A549 (cell line): ENCODE data around the gene SCYGR2.

Experiments
- BCL3 ChIP-seq: fragments of >200 bp; sonication (Bioruptor Twin); formaldehyde crosslinking; IDR thresholded peaks from 3 replicates; pipeline ENCODE4 v1.6.1; 2016
- BHLHE40 ChIP-seq: IDR thresholded peaks from 2 replicates; pipeline ENCODE4 v1.6.1; 2012; ENCODE audit warnings: low read depth, low read length, inconsistent platforms
- CBX2 ChIP-seq: fragments of 200-600 bp; sonication (generic); IDR thresholded peaks from 2 replicates; pipeline ENCODE4 v1.6.1; 2016; ENCODE audit warnings: low read depth, mild to moderate bottlenecking, borderline replicate concordance
- FOSB ChIP-seq: fragments of 250-450 bp; sonication (Bioruptor Pico); IDR thresholded peaks from 2 replicates; pipeline ENCODE4 v1.5.0; 2020; ENCODE audit warnings: mild to moderate bottlenecking, moderate library complexity
- JUNB ChIP-seq: fragments of >200 bp; sonication (Bioruptor Twin); formaldehyde crosslinking; IDR thresholded peaks from 2 replicates; pipeline ENCODE4 v1.6.1; 2016
- MAFK ChIP-seq: fragments of 450-650 bp; IDR thresholded peaks from 2 replicates; pipeline ENCODE4 v1.6.1; 2014; ENCODE audit not compliant: partially characterized antibody
- MAZ ChIP-seq: fragments of 150-350 bp; IDR thresholded peaks from 2 replicates; pipeline ENCODE4 v1.6.1; 2014; ENCODE audit warnings: antibody characterized with exemption, low read depth, low read length, borderline replicate concordance
- POLR2A ChIP-seq: IDR thresholded peaks from 2 replicates; pipeline ENCODE4 v1.6.1; 2012; ENCODE audit warnings: mild to moderate bottlenecking, low read length
- RNF2 ChIP-seq: fragments of 200-600 bp; sonication (generic); IDR thresholded peaks from 2 replicates; pipeline ENCODE4 v1.6.1; 2016; ENCODE audit warnings: low read depth, mild to moderate bottlenecking, antibody characterized with exemption, moderate library complexity, borderline replicate concordance
- TF ChIP-seq, protein P1 (sequence below): fragments of >200 bp; sonication (Bioruptor Twin); formaldehyde crosslinking; IDR thresholded peaks from 3 replicates; pipeline ENCODE4 v1.5.1; 2016
- TF ChIP-seq, protein P2 (sequence below): IDR thresholded peaks from 2 replicates; pipeline ENCODE4 v1.6.1; 2012

GRCh38 chr2:227613272-227613660, 14.6 kb downstream of the SCYGR2 start:
- TF ChIP-seq BHLHE40 (no peak), BCL3 (no peak), MAZ (no peak), JUNB (no peak), FOSB (CRISPR knock-in tag) (no peak), POLR2A (no peak), MAFK (no peak), RNF2 (no peak), CBX2 (no peak)
- TF ChIP-seq, protein P1, sequence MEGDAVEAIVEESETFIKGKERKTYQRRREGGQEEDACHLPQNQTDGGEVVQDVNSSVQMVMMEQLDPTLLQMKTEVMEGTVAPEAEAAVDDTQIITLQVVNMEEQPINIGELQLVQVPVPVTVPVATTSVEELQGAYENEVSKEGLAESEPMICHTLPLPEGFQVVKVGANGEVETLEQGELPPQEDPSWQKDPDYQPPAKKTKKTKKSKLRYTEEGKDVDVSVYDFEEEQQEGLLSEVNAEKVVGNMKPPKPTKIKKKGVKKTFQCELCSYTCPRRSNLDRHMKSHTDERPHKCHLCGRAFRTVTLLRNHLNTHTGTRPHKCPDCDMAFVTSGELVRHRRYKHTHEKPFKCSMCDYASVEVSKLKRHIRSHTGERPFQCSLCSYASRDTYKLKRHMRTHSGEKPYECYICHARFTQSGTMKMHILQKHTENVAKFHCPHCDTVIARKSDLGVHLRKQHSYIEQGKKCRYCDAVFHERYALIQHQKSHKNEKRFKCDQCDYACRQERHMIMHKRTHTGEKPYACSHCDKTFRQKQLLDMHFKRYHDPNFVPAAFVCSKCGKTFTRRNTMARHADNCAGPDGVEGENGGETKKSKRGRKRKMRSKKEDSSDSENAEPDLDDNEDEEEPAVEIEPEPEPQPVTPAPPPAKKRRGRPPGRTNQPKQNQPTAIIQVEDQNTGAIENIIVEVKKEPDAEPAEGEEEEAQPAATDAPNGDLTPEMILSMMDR: no peak
- TF ChIP-seq, protein P2, sequence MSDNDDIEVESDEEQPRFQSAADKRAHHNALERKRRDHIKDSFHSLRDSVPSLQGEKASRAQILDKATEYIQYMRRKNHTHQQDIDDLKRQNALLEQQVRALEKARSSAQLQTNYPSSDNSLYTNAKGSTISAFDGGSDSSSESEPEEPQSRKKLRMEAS: no peak
